Activated CD8-positive, alpha-beta memory T cell treated with anti-CD3 and anti-CD28 coated beads, Interleukin-2, amount 50 U/mL, for 1 hour (primary cell): ENCODE data around the gene TNFRSF4.
"Not testable (repeated sequence)": the region's sequence is repeated elsewhere in the genome, so short reads cannot be mapped to it uniquely, and the experiment has no call there.

Experiments used
- DNase-seq: peaks from one replicate; pipeline ENCODE4 v3.0.0-alpha.2; 2020; ENCODE audit errors: extremely low read depth

Gene TNFRSF4

GRCh38 chr1:1182491-1183220 lies 31.3 kb downstream of the TNFRSF4 start:
- no peak for DNase-seq

DNA sequence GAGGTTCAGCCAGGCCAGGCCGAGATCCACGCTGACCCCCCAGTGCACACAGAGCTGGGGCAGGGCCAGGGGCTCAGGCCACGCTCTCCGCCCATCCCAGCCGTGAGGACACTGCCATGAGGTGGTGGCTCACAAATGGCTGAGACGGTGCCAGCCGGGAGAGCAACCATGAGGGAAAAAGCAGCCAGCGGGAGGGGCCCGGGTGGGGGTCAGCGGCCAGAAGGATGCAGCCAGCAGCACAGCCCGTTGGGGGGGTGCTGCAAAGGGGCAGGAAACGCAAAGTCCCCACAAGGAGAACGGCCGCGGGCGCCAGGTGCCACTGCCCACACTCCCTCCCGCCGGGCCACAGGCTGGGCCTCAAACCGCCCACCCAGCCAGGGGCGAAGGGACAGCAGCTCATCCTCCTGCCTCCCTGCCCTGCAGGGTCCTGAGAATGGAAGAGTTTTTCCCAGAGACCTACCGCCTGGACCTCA lies 32.0 kb downstream of the TNFRSF4 start:
- DNase-seq: no peak

GRCh38 chr1:1181129-1181937 lies 32.6 kb downstream of the TNFRSF4 start:
- DNase-seq: no peak

GRCh38 chr1:1179983-1180861 lies 33.7 kb downstream of the TNFRSF4 start:
- no peak for DNase-seq

GRCh38 chr1:1179346-1179982 lies 34.5 kb downstream of the TNFRSF4 start:
- no peak for DNase-seq

- DNase-seq: no peak
Observed at GRCh38 chr1:1178794-1179331, 35.1 kb downstream of the TNFRSF4 start.

GRCh38 chr1:1177452-1178206 lies 36.3 kb downstream of the TNFRSF4 start:
- DNase-seq: no peak

GRCh38 chr1:1176931-1177330 lies 37.0 kb downstream of the TNFRSF4 start:
- no peak for DNase-seq

- not testable (repeated sequence) for DNase-seq
Observed at GRCh38 chr1:1176063-1176761, 37.7 kb downstream of the TNFRSF4 start.

GRCh38 chr1:1175221-1176062 lies 38.5 kb downstream of the TNFRSF4 start:
- DNase-seq: no peak

DNA sequence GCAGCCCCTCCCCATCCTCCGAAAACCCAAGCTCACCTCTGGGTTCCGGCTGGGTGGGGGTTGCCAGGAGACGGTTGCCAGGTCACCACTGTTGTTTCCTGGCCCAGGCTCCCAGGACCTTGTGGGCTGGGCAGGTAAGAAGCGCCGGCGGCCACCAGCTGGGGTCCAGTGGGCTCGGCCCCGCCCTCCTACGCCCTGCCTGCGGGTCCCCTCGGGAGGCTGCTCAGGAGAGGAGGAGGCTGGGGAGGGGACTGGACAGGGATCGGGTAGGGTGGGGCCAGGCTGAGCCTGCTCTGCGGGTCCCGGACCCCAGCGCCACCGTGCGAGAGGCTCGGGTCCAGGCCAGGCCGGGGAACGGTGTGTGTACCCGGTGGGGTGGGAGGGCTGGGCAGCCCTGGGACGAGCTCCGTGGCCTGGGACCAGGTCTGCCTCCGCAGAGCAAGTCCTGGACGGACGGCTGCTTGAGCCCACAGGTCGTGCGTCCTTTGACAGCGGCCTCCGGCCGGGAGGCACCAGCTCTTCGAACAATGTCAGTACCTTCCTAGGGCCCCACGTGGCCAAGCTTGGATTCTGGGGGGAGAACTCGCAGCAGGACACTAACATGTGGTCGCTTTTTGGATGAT lies 40.0 kb downstream of the TNFRSF4 start, which contains the start of gene TTLL10:
TSS of gene TTLL10 (plus strand) at position 88 of the 623 bp plus-strand sequence. CDS start 5,336 bp downstream, outside the sequence.
- DNase-seq: no peak

GRCh38 chr1:1173061-1173792 lies 40.7 kb downstream of the TNFRSF4 start:
- DNase-seq: peak; percentile 24

DNA sequence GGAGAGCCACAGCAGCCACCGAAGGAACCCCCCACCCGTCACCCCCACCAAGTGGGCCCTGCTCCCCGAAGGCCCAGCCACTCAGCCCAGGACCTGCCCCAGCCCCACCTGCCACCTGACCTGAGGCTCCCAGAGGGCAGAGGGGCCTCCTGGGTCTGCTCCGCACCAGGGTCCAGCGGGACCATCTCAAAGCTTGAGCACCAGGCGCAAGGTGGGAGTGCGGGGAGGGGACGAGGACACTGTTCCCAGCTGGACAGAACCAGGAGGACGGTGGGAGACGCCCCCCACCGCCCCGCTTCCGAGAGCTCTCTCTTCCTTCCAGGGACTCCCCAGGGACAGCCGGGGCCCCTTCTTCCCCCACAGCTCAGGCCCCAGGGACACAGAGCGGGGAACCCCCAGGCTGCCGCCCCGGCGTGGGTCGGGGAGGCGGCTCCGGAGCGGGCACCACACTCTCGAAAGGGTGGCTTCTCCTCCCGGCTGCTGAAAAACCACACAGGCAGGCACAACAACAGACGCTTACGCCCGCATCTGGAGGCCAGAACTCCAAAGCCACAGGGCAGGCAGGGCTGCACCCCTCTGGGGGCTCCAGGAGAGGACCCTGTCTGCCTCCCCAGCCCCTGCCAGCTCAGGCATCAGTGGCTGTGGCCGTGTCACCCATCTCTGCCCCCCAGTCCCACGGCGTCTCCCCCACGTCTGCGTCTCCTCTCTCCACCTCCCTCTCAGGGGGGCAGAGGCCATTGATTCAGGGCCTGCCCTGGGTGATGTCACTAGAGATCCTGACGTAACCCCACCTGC lies 42.2 kb downstream of the TNFRSF4 start:
- peak; percentile 35 for DNase-seq

GRCh38 chr1:1171161-1171545 lies 42.8 kb downstream of the TNFRSF4 start:
- no peak for DNase-seq

- DNase-seq: no peak
Observed at GRCh38 chr1:1170215-1171091, 43.5 kb downstream of the TNFRSF4 start.
